UCSD-AML1 (cell line): ENCODE measurements around the gene ZSCAN20.

Source experiments
- DNase-seq: peaks from one replicate; lab custom pipeline; 2025; ENCODE audit not compliant: unreplicated experiment; lab: John Stamatoyannopoulos, UW

ZSCAN20 gene

GRCh38 chr1:33472269-33472980 lies at the start of gene ZSCAN20:
Gene ZSCAN20, plus strand, starts transcription at chr1:33472645. Its CDS starts 6,644 bp downstream, at chr1:33479289.
- peak; percentile 98 for DNase-seq

- DNase-seq = no peak
Observed at GRCh38 chr1:33424205-33424604, 48.2 kb upstream of the ZSCAN20 start.

- DNase-seq = no peak
Observed at GRCh38 chr1:33424610-33425009, 47.8 kb upstream of the ZSCAN20 start.

GRCh38 chr1:33425900-33426299 lies 46.5 kb upstream of the ZSCAN20 start:
- DNase-seq = no peak

- DNase-seq = no peak
Observed at GRCh38 chr1:33426916-33427315, 45.5 kb upstream of the ZSCAN20 start.

- DNase-seq = no peak
Observed at GRCh38 chr1:33428661-33429060, 43.8 kb upstream of the ZSCAN20 start.

- no peak for DNase-seq
Observed at GRCh38 chr1:33429332-33429731, 43.1 kb upstream of the ZSCAN20 start.

- DNase-seq = peak; percentile 42
Observed at GRCh38 chr1:33429856-33430691, 42.4 kb upstream of the ZSCAN20 start.

GRCh38 chr1:33430692-33431593 lies 41.5 kb upstream of the ZSCAN20 start, which contains the start of gene PHC2:
Gene PHC2, minus strand, starts transcription at chr1:33431095. Its CDS starts 55,556 bp downstream, at chr1:33375539.
- peak; percentile 93 for DNase-seq

- DNase-seq = peak; percentile 42
Observed at GRCh38 chr1:33433509-33434362, 38.7 kb upstream of the ZSCAN20 start.

GRCh38 chr1:33434363-33434750 lies 38.1 kb upstream of the ZSCAN20 start:
- no peak for DNase-seq

GRCh38 chr1:33435096-33435820 lies 37.2 kb upstream of the ZSCAN20 start:
- DNase-seq = no peak

- DNase-seq = no peak
Observed at GRCh38 chr1:33436557-33437285, 35.7 kb upstream of the ZSCAN20 start.

GRCh38 chr1:33438364-33439160 lies 33.9 kb upstream of the ZSCAN20 start:
- no peak for DNase-seq

- DNase-seq = no peak
Observed at GRCh38 chr1:33439662-33440061, 32.8 kb upstream of the ZSCAN20 start.

GRCh38 chr1:33441088-33441745 lies 31.2 kb upstream of the ZSCAN20 start:
- DNase-seq = no peak

- no peak for DNase-seq
Observed at GRCh38 chr1:33442141-33442540, 30.3 kb upstream of the ZSCAN20 start.
